Fibroblast of skin of left quadriceps (primary cell): Measurements from ENCODE around the gene RAX.

ENCODE experiments used
- DNase-seq, 2 experiments: peaks; one replicate each; pipeline ENCODE4 v3.0.0-alpha.2; 2013; ENCODE audit warnings: low read depth in 2 of 2

The RAX gene

DNA sequence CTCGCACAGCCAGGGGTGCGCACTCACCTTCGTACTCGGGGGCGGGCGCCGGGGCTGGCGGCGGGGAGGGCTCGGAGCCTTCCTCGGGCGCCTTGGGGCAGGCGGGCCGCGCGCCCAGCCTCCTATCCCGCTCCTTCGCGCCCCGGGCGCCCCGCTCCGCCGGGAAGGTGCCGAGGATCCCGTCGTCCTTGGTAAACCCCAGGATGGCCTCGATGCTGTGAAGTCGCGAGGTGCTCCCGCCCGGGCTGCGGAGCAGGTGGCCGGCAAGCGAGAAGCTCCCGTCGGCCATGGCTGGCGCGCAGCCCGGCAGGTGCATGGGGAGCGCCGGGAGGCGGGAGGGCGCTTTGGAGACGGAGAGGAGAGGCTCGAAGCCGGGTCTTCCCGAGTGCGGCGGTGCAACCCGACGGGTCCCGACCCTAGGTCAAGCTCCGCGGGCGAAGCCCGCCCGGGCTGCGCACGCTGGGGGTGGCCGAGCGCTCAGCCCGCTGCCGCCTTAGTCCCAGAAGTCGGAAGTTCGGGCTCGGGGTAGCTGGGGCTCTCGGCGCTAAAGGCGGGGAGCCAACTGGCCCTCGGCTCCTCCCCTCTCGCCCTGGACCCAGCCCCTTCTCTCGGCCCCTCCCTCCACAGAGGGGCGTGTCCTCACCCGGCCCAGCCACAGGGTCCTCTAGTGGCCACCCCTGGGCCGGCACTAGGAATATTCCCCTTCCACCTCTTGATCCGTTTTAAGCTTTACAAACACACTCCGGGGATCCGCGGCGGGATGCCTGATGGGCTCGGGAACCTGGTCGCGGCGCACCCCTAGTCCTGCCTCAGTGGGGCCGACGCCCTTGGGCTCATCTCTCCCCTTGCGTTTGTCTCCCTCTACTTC lies at the start of gene RAX:
Gene RAX (minus strand): TSS at position 564 of the 868 bp plus-strand sequence. CDS start 248 bp downstream, at position 316.
- no peak for DNase-seq

DNA sequence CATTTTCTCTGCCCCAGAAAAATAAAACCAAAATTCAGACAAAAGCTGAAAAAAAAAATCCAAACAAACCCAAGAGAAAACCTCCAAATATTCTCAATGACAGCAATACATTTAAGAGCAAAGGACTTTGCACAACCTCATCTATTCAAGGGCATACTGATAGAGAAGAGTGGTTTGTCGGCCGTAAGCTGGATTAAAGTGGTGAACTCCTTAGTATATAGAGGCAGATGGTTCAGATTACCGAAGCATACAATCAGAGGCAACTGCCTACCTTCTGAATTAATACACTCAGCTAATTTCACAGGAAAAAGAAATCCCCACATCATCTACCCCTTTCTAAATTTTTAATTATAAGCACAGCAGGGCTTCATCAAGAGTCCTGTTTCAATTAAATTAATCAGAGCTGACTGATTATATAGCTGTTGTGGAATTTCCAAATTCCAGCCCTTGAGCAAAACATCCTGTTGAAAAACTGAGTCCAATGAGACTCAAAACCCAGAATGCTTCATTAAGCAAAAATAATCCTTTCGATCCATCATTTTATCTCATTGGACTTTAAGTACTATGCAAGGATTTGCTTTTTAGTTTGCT lies 45.3 kb upstream of the RAX start, which contains the start of gene CPLX4:
Gene CPLX4 (minus strand): TSS at position 190 of the 591 bp plus-strand sequence. CDS start 187 bp downstream, at position 3.
- DNase-seq = no peak

DNA sequence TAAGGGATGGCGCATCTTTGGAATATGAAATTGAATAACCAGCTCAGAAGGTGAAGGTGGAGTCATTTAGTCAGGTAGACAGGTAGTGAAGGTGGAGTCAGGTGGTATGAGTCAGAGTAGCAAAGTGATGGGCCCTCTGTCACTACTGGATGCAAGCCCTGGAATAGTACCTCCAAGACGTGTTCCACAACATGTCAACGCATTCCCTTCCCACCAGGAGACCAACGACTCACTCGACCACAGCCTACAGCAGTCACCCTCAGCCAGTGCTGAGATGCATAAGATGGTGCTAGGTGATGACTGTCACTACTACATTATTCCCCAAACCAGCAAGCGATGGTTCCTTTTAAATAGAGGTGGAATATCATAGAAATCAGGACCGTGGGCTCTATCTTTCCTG lies 38.4 kb upstream of the RAX start:
- DNase-seq = peak; percentile 3 to 7

DNA sequence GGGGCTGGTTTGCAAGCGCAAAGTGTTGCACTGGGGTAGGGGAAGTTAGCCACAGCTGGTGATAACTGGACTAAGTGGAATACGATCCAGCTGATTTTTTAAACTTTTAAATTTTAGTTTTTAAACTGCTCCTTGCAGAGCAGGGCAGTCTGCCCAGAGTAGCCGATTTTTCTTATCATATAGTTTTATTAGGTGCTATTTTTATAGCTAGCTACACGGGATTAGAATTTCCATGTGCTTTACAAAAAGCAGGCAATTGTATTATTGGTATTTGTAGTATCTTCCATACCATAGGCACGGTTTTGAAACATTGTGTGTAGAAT lies 35.6 kb upstream of the RAX start:
- DNase-seq = no peak

DNA sequence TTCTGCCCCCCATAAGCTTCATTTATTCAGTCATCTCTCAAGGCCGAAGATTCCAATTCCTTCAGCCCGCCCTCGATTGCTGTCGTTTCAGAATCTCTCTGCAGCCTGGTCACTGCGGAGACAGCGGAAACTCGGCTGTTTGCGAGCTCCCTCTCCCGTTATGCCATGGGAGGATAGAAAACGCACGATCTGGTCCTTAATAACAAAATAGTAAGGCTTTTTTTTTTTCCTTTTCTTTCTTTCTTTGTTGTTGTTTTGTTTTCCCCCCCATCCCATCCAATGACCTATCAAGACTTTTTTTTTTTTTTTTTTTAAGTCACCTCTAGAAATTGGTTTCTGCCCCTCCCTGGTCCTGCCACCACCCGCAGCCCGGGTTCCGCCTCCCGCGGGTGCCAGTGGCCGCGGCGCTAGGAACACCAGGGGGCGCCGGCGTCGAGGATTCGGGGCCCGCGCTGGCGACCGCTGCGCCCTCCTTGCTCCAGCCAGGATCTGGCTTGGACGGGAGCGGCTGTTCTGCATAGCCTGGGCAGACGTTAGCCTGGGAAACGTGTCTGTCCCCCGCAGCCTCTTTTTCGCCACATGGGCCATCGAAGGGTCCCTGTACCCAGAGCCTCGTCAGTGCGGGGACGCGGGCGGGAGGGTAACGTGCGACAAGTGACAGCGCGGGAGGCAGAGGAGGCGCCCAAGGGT lies 35.1 kb upstream of the RAX start:
- peak; percentile 7 to 18 for DNase-seq

DNA sequence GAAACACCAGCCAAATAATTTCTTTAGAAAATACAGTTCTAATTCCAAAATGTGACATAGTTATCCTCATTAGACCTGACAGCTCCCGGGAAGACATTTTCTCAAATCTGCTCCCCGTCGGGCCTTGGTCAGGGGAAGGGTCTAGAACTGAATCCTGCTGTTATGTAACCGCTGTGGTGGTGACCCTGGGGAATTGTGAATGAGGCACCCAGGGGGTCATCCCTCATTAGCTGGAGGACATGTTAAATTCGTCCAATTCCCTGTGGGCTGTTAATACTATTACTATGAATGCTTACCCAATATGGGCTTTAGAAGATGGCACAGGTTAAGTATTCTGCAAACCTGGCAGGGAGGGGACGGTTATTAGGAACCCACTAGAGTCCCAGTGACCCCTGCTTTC lies 33.4 kb upstream of the RAX start:
- no peak for DNase-seq

DNA sequence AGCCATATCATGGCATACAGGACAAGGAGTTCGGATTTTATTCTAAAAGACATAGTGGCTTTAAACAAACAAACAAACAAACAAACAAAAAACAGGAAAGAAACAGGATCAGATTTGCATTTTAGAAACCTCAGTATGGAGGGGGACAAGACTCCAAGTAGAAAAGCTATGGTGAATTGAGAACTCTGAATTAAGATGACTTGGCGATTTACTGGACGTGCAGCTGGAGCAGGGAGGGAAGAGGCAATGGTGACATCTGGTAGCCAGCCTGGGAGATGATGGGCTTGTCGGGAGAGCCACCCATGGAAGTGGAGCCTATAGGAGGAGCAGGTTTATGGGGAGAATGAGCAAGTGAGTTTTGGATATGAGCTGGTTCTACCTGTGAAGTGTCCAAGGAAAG lies 32.0 kb upstream of the RAX start:
- no peak for DNase-seq

DNA sequence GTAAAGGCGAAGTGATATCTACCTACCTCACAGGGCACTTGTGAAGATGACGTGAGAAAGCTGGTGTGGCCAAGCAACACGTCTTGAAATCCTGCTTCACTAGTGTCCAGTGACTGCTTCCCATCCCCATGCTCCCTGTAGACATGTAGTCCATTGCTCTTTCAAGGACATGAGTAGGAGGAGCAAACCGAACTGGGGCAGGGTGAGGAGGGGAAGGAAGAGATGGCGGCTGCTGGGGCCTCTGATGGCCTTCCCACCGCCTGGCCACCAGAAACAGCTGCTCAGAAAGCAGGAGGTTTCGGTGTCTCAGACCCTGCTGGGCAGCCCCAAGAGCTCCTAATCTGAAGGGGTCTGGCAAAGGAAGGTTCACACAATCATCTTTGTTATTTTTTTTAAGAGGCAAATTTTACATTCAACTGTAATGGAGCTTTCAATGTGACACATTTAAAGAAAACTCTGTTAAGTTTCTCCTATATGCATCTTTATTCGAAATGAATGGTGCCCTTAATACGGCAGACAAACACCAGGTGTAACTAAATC lies 30.5 kb upstream of the RAX start:
- no peak for DNase-seq

DNA sequence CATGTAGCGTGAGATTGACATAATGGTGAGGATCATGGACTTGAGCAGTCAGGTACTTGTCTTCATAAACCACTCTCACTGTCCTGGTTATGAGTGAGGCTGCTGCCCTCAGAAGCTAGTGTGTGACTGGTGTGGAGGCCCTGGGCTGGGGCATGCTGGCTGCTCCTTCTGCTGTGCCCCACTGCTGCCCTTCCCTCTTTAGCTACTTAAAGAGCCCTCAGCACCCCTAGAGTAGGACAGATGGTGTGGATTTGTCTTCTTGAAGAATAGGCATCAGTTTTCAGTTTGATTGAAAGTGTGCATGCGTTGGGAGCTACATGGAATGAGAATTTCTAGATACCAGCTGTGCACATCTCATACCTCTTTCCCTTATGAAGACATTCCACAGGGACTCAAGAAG lies 29.8 kb upstream of the RAX start:
- no peak for DNase-seq

DNA sequence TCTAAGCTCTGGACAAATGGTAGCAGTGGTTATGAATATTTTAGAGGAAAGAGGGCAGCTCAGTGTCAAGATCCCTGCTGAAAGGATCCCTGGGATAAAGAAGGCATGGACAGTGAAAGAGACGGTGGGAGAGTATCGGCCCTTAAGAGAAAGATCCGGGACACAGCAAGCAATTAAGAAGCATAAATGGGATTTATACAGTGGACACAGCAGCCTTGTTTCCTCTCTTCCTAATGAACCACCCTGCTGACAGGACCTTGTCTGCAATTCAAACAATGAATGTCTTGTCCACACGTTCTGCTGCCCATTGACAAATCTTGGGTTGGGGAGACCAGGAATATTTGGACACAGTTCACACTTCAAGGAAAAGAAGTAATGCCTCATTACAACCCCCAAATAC lies 28.7 kb upstream of the RAX start:
- DNase-seq = no peak

DNA sequence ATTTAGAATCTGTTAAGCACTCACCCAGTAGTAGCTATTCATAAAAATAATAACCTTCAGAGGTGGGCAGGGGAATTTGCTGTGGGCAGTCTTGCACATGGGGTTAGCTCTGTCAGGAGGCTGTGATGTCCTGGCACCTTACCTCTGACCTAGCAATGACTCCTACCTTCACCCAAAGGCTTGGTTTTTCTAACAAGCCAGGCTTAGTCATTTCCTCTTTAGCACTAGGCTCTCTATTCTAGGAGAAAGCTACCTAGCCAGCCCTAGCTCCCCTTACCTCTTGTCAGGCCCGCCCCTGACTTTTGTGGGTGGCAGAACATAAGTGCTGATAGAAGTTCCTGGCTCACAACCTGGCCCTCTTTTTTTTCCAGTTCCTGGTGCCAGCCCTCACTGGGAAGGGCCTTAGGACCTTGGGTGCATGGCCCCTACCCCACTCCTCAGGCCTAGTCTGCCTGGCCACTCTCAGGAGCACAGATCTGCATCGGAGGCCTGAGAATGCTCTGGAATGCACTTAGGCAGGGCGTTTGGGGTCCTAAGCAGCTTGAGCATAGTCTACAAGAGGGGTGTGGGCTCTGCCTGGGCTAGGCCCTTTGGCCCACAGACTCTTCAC lies 27.5 kb upstream of the RAX start:
- DNase-seq = no peak

DNA sequence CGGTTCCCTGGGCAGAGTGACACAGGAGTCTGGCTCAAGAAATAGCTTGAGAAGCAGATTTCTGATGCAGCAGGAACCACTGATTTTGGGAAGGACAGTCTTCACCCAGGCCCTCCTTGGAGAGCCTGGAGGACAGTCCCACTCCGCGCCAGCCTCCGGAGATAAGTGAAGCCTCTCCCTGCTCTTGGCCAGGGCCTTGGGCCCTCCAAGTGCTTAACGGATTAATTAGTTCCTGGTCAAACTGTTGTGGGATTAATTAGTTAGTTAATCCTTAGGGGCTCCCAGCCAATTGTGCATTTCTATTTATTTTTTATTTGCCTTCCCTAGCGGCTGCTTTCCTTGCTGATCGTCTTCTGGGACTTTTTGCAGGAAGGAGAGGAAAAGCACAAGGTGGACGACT lies 25.6 kb upstream of the RAX start:
- DNase-seq = no peak

DNA sequence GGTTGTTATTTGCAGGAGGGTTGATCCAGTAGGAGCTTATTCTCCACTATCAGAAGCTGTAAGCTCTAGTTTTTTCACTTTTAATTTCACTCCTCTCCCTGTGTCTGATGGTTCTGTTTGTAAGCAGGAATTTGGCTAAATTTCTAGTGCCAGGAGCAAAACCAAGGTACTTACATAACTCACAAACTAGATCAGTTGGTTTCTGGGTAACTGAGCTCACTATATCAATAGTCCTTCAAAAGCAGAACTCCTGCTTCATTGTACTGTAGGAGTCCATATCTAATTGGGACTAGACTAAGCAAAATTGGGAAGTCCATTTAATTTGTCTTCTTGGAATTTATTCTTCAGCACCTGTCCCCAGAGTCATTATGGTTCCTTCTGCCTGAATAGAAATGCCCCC lies 20.1 kb upstream of the RAX start:
- DNase-seq = no peak

DNA sequence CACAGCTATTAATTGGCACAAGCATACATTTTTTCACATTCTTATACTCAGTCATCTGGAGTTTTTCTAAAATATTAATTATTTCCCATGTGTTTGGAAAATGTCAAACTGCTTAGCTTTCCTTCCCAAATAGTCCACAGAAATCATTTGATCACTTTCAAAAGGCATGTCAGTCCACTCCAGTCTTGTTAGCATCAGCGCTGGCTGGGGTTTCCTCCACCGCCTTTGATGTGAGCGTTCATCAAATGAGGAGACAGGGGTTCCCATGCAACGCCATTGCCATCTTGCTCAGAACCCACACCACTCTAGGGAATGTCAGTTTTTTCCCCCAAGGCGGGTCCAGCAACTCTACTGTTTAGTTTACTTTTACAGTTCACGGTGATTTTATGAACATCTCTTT lies 13.1 kb upstream of the RAX start:
- DNase-seq = no peak

DNA sequence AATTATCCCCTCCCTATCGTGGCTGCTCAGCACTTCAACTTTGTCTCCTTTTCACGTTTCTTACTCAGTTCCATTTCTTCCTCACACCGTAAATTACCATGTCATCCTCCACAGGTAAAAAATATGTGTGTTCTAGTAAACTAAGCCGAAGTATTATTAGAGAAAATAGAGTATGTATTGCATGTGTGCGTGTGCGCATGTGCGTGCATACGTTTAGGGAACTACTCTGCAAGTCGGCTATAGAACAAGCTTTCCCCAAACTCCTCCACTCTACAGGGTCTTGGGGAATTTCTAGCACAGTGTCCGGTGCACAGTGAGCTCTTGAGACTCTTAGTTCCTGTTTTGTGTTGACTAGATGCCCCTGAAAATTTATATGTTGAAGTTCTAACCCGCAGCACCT lies 9.1 kb upstream of the RAX start:
- no peak for DNase-seq

DNA sequence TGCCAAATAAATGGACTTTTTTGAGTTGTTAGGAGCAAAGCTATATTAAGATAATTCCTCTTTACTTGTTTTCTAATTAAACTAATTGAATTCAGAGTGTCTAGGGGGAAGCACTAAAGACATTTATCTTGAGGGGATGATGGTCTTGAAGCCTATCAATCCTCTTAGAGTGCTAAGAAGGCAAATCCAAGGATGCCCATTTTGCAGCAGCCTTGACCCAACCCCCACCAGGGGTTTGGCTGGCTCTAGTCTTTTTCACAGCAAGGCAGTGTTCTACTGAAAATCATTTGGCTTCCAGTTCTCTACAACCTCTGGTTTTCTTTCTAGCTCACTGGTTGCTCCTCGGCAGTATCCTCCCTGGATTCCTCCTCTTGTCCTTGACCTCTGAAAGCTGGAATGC lies 6.5 kb upstream of the RAX start:
- no peak for DNase-seq

DNA sequence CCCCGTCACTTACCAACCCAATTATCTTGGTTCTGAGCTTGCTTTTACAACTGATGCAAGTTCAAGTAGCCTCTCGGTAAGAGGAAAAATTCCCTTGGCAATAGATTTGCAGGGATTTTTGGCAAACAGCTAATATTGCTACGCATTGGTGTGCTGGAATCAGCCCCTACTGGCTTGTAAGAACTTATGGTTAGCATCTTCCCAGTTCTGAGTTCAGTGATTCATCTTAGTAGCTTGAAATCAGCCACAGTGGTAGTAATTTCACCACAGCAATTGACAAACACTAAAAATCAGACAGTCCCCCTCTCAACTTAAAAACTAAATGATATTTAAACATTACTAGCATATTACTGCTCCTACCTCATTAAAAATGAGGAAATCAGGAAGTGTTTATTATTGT lies 5.9 kb upstream of the RAX start:
- DNase-seq = no peak

DNA sequence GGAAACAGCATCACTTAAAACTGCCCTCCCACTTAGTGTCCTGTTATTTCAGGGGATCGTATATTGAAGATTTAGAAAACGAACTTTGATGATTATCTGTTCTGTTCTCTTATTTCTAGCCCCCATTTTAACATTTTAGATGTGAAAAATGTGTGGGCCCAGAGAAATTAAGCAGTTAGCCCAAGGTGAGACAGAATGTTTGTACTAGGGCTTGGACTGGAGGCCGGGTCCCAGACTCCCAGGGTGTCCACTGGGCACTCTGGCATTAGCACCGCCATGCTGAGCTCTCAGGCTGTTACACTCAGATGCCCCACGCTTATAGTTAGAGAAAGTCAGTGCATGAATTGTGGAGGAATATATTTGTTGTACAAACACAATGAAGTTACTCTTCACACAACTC lies 5.5 kb upstream of the RAX start:
- DNase-seq = no peak

DNA sequence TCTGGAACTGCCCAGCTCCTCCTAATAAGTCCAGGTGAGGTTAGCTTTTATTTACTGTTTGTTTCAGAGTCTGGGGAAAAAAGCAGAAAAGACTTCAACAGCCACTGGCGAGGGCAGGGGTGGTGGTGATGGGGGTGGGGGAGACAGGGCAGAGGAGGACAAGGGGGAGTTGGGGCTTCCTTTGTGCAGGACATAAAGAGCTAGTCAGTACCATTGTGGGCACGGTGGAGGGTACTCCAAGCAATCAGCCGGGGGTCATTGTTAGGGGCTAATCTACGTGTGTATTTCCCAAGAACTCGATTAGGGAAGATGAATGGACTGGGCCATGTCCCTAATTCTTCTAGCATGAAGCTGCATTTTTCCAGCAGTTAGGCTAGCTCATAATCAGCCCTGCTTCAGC lies 2.8 kb upstream of the RAX start:
- DNase-seq = no peak

DNA sequence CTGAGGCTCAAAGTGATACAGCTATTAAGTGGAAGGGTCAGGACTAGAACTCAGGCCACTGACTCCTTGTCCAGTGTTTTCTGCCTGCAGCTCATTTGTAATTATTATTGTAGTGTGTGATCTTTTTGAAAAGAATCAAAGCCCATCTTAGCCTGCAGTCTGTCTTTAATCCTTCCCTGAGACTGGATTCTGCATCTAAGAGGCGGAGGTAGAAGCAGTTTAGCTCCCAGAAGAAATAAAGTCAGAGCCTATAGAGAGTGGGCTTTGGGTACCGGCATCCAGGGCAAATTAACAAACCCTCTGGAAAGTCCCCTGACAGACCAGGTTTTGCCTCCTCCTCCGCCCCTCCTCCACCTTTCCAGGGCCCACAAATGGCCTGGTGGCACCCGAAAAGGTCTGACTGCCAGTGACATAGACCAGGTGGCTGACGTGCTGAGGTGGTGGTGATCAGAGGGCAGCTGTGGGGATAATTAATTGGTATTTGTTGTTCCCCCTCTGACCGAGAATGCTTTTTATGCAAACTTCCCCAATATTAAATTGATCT lies 2.2 kb upstream of the RAX start:
- DNase-seq = no peak

DNA sequence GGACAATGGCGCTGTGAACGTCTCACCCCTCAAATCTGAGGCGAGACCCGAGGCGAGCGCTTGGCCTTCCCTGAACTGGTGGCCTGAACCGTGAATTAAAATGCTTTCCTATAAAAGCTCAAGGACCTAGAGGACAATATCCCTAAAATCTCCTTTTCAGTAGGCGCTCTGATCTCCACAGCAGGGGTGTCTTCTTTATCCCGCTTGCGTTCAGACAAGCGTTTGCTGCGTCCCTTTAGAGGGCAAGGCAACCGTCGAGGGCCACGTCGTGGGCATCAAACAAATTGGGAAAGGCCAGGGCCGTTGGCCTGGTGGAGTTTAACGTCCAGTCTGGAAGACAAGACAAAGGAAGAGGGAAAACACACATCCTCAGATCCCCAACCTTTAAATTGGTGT lies 1.3 kb upstream of the RAX start:
- DNase-seq = no peak
